ENCODE results near the gene DDX1.

- no peak for TF ChIP-seq CTCF (IDR thresholded peaks at IDR 0.05)
- TF ChIP-seq EZH2 (IDR thresholded peaks at IDR 0.05; ENCODE audit: borderline replicate concordance, insufficient read depth, low read depth, low read length, poor library complexity, severe bottlenecking), result no peak
Measured at GRCh38 chr2:15543053-15543452, 48.6 kb upstream of the DDX1 start.
